Ascending aorta (tissue), 2 donors: Measurements from ENCODE around the gene TBRG1. TPM values are rescaled to one million over a fixed set of nuclear protein-coding genes. Genes with fewer than 3 reads are reported as not detected.

Experiments used
- DNase-seq, 2 donors: peaks; one replicate each; pipeline ENCODE4 v3.0.0-alpha.2; 2019; ENCODE audit warnings: low spot score in 2 of 2
- H3K27ac ChIP-seq, 2 donors: fragments of 200-600 bp; sonication (generic); one replicate each; pipeline ENCODE4 v1.5.1; 2016 to 2017; ENCODE audit warnings: mild to moderate bottlenecking in 1 of 2
- H3K27me3 ChIP-seq: fragments of 200-600 bp; sonication (generic); one replicate; pipeline ENCODE4 v1.5.1; 2017
- H3K36me3 ChIP-seq, 2 donors: fragments of 200-600 bp; sonication (generic); one replicate each; pipeline ENCODE4 v1.5.1; 2016
- H3K4me1 ChIP-seq, 2 donors: fragments of 200-600 bp; sonication (generic); one replicate each; pipeline ENCODE4 v1.5.1; 2016 to 2017; ENCODE audit warnings: mild to moderate bottlenecking in 1 of 2
- H3K4me3 ChIP-seq, 2 donors: fragments of 200-600 bp; sonication (generic); one replicate each; pipeline ENCODE4 v1.5.1; 2016 to 2017; ENCODE audit warnings: mild to moderate bottlenecking in 1 of 2
- H3K9me3 ChIP-seq, 2 donors: fragments of 200-600 bp; sonication (generic); one replicate each; pipeline ENCODE4 v1.5.1; 2016
- CTCF ChIP-seq, 3 experiments: fragments of 200-600 bp in 2 of 3; fragments of 450-650 bp in 1 of 3; sonication (generic) in 2 of 3; IDR thresholded peaks; one replicate each; pipeline ENCODE4 v1.5.1; 2016 to 2019; ENCODE audit warnings: antibody characterized with exemption in 3 of 3, mild to moderate bottlenecking in 1 of 3, moderate library complexity in 1 of 3
- intact Hi-C: fragments of 100-400 bp; cut with DNase I; formaldehyde crosslinking; loops from one replicate; pipeline ENCODE4 v1.15.1; 2023
- total RNA-seq: library from RNA; depleted of rRNA; stranded (reverse); fragments of >200 nt; gene quantifications from one replicate; pipeline ENCODE4 v1.1.0, GENCODE V29; 2016

TBRG1 gene
- total RNA-seq, 1 donor from 2014 or later: 21.2 TPM

GRCh38 chr11:124678416-124678815 is 55.8 kb downstream of the TBRG1 start:
- Histone ChIP-seq H3K9me3 (peaks cover 0 to 9% of the 10 kb centered on the region in 2 donors), H3K4me1 (peaks cover 4 to 25% of the 10 kb centered on the region in 2 donors), H3K27me3 (no peaks in the 10 kb centered on the region), H3K4me3 (no peak overlapping the region), H3K36me3 (no peaks in the 10 kb centered on the region), H3K27ac (no peak overlapping the region)
- intact Hi-C loops: loop anchor here (5.0 to 10.0 kb wide), 2 partner anchors 39 to 564 kb away; partner anchors contain the start of gene VWA5A
- DNase-seq: no peak
- no peak for TF ChIP-seq CTCF (IDR thresholded peaks at IDR 0.05)

GRCh38 chr11:124681421-124681820 is 58.8 kb downstream of the TBRG1 start:
- Histone ChIP-seq H3K9me3 (peaks cover 0 to 9% of the 10 kb centered on the region in 2 donors), H3K27ac (no peak overlapping the region), H3K36me3 (no peaks in the 10 kb centered on the region), H3K27me3 (no peaks in the 10 kb centered on the region), H3K4me1 (peaks cover 0 to 4% of the 10 kb centered on the region in 2 donors), H3K4me3 (no peak overlapping the region)
- DNase-seq: no peak
- no peak for TF ChIP-seq CTCF (IDR thresholded peaks at IDR 0.05)
- intact Hi-C loops: no loop called here

GRCh38 chr11:124682443-124682842 is 59.8 kb downstream of the TBRG1 start:
- H3K4me1 ChIP-seq: no peaks in the 10 kb centered on the region
- no peak for TF ChIP-seq CTCF (IDR thresholded peaks at IDR 0.05)
- no peaks in the 10 kb centered on the region for H3K36me3 ChIP-seq
- H3K9me3 ChIP-seq: peaks cover 0 to 9% of the 10 kb centered on the region in 2 donors
- DNase-seq: no peak
- intact Hi-C loops: no loop called here
- no peak overlapping the region for H3K27ac ChIP-seq
- no peaks in the 10 kb centered on the region for H3K27me3 ChIP-seq
- no peak overlapping the region for H3K4me3 ChIP-seq

Other genes with a start within 250 kb of the TBRG1 start
- gene OR8B2, start 238.4 kb upstream of the TBRG1 start, total RNA-seq: not detected
- not detected for gene OR8B3, start 223.8 kb upstream of the TBRG1 start, total RNA-seq
- gene OR8B4, start 198.0 kb upstream of the TBRG1 start, total RNA-seq: not detected
- not detected for gene OR8B8, start 177.2 kb upstream of the TBRG1 start, total RNA-seq
- gene OR8B12, start 79.2 kb upstream of the TBRG1 start, total RNA-seq: not detected
- not detected for gene OR8A1, start 52.9 kb upstream of the TBRG1 start, total RNA-seq
- not detected for gene PANX3, start 11.4 kb upstream of the TBRG1 start, total RNA-seq
- 4.8 TPM for gene SIAE, start 50.9 kb downstream of the TBRG1 start, total RNA-seq
- not detected for gene SPA17, start 51.0 kb downstream of the TBRG1 start, total RNA-seq
- 5.3 TPM for gene NRGN, start 117.1 kb downstream of the TBRG1 start, total RNA-seq
- not detected for gene VSIG2, start 129.4 kb downstream of the TBRG1 start, total RNA-seq
- gene ESAM, start 139.4 kb downstream of the TBRG1 start, total RNA-seq: 257 TPM
- gene MSANTD2, start 177.5 kb downstream of the TBRG1 start, total RNA-seq: 21.4 TPM
- 37.5 TPM for gene ROBO3, start 242.6 kb downstream of the TBRG1 start, total RNA-seq